ENCODE results near the gene PDYN.
"Not testable (repeated sequence)": the region's sequence is repeated elsewhere in the genome, so short reads cannot be mapped to it uniquely, and the experiment has no call there.

Gene PDYN

GRCh38 chr20:2037296-2037914 lies 43.5 kb upstream of the PDYN start:
- Histone ChIP-seq H3K4me2 (ENCODE audit: low read length) (no peak overlapping the region), H3K79me2 (ENCODE audit: control insufficient read depth, low read length) (no peaks in the 10 kb centered on the region), H3K9me2 (replicated peaks; ENCODE audit: control insufficient read depth, low read length) (no peaks in the 10 kb centered on the region), H3F3A (ENCODE audit: control insufficient read depth, insufficient read depth) (no peaks in the 10 kb centered on the region), H3K4me3 (ENCODE audit: low read length) (no peak overlapping the region), H3K27me3 (ENCODE audit: control insufficient read depth, low read length) (peaks cover 13% of the 10 kb centered on the region), H4K20me1 (ENCODE audit: control insufficient read depth, insufficient read depth, low read depth, low read length) (no peaks in the 10 kb centered on the region), H3K9me3 (ENCODE audit: control insufficient read depth, insufficient read depth, low read length) (no peaks in the 10 kb centered on the region), H3K36me3 (ENCODE audit: control insufficient read depth, low read length) (no peaks in the 10 kb centered on the region), H3K4me1 (ENCODE audit: control insufficient read depth, low read length) (no peaks in the 10 kb centered on the region), H3K27ac (ENCODE audit: low read depth, low read length) (no peak overlapping the region)
- TF ChIP-seq CTCF (IDR thresholded peaks at IDR 0.05; ENCODE audit: low read depth, low read length, poor library complexity, severe bottlenecking) (no peak), EZH2phosphoT487 (IDR thresholded peaks at IDR 0.05; ENCODE audit: borderline replicate concordance, low read length) (no peak)

- not testable (repeated sequence) for H3K27ac ChIP-seq (ENCODE audit: low read depth, low read length); H3K79me2 ChIP-seq (ENCODE audit: control insufficient read depth, low read length); H3K27me3 ChIP-seq (ENCODE audit: control insufficient read depth, low read length); H3K9me2 ChIP-seq (replicated peaks; ENCODE audit: control insufficient read depth, low read length); H3K9me3 ChIP-seq (ENCODE audit: control insufficient read depth, insufficient read depth, low read length); H3K4me3 ChIP-seq (ENCODE audit: low read length); H3F3A ChIP-seq (ENCODE audit: control insufficient read depth, insufficient read depth); H3K4me1 ChIP-seq (ENCODE audit: control insufficient read depth, low read length); H3K36me3 ChIP-seq (ENCODE audit: control insufficient read depth, low read length); H3K4me2 ChIP-seq (ENCODE audit: low read length); H4K20me1 ChIP-seq (ENCODE audit: control insufficient read depth, insufficient read depth, low read depth, low read length)
Measured at GRCh38 chr20:2036357-2036756, 42.5 kb upstream of the PDYN start.

DNA sequence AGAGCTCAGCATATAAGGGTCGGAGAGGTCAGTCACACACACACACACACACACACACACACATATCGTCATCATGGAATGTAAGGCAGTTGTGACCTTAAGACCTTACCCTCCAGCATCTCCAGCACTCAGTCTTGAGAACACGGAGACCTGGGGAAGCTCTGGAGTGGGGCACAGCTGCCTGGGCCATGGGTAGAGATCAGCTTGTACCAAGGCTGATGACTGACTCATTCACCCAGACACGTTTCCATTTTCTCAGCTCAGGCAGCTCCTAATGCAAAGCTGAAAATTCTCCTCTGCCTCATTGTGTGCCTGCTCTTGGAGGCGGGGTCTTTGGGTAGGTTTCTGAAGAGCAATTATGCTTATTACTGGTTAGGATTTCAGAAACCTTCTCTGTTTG lies 38.3 kb upstream of the PDYN start:
- Histone ChIP-seq H3F3A (ENCODE audit: control insufficient read depth, insufficient read depth) (no peaks in the 10 kb centered on the region), H3K27me3 (ENCODE audit: control insufficient read depth, low read length) (peaks cover 6% of the 10 kb centered on the region; the same call in 1 of the 2 replicates), H3K4me1 (ENCODE audit: control insufficient read depth, low read length) (no peaks in the 10 kb centered on the region), H3K36me3 (ENCODE audit: control insufficient read depth, low read length) (no peaks in the 10 kb centered on the region), H3K9me3 (ENCODE audit: control insufficient read depth, insufficient read depth, low read length) (peaks cover 2% of the 10 kb centered on the region; the same call in 1 of the 2 replicates), H4K20me1 (ENCODE audit: control insufficient read depth, insufficient read depth, low read depth, low read length) (no peaks in the 10 kb centered on the region), H3K79me2 (ENCODE audit: control insufficient read depth, low read length) (no peaks in the 10 kb centered on the region), H3K27ac (ENCODE audit: low read depth, low read length) (no peak overlapping the region), H3K4me2 (ENCODE audit: low read length) (no peak overlapping the region), H3K4me3 (ENCODE audit: low read length) (no peak overlapping the region), H3K9me2 (replicated peaks; ENCODE audit: control insufficient read depth, low read length) (no peaks in the 10 kb centered on the region)
- TF ChIP-seq EZH2phosphoT487 (IDR thresholded peaks at IDR 0.05; ENCODE audit: borderline replicate concordance, low read length): no peak
- TF ChIP-seq CTCF (IDR thresholded peaks at IDR 0.05; ENCODE audit: low read depth, low read length, poor library complexity, severe bottlenecking): no peak

GRCh38 chr20:2026514-2026913 lies 32.7 kb upstream of the PDYN start:
- Histone ChIP-seq H4K20me1 (ENCODE audit: control insufficient read depth, insufficient read depth, low read depth, low read length) (no peaks in the 10 kb centered on the region), H3K4me3 (ENCODE audit: low read length) (no peak overlapping the region), H3K4me2 (ENCODE audit: low read length) (no peak overlapping the region), H3K9me3 (ENCODE audit: control insufficient read depth, insufficient read depth, low read length) (peaks cover 15% of the 10 kb centered on the region), H3K4me1 (ENCODE audit: control insufficient read depth, low read length) (no peaks in the 10 kb centered on the region), H3K79me2 (ENCODE audit: control insufficient read depth, low read length) (no peaks in the 10 kb centered on the region), H3K36me3 (ENCODE audit: control insufficient read depth, low read length) (no peaks in the 10 kb centered on the region), H3K27ac (ENCODE audit: low read depth, low read length) (no peak overlapping the region), H3K27me3 (ENCODE audit: control insufficient read depth, low read length) (peaks cover 6% of the 10 kb centered on the region; the same call in 1 of the 2 replicates), H3K9me2 (replicated peaks; ENCODE audit: control insufficient read depth, low read length) (no peaks in the 10 kb centered on the region), H3F3A (ENCODE audit: control insufficient read depth, insufficient read depth) (no peaks in the 10 kb centered on the region)
- TF ChIP-seq EZH2phosphoT487 (IDR thresholded peaks at IDR 0.05; ENCODE audit: borderline replicate concordance, low read length) (no peak), CTCF (IDR thresholded peaks at IDR 0.05; ENCODE audit: low read depth, low read length, poor library complexity, severe bottlenecking) (no peak)
